OCI-LY3 (cell line): ENCODE data around the gene OARD1.
"Not testable (repeated sequence)": the region's sequence is repeated elsewhere in the genome, so short reads cannot be mapped to it uniquely, and the experiment has no call there.

Source experiments
- H2AFZ ChIP-seq: fragments of 200-600, 300-600 bp; shearing (Covaris generic); 2 replicates; pipeline ENCODE4 v1.6.0; 2014; ENCODE audit warnings: antibody characterized with exemption, low read depth, low read length
- H3K27ac ChIP-seq: fragments of 200-600, 300-600 bp; sonication (generic); 2 replicates; pipeline ENCODE4 v1.5.1; 2014; ENCODE audit warnings: mild to moderate bottlenecking, low read length, moderate library complexity, mixed read lengths
- H3K27me3 ChIP-seq: fragments of 200-600, 300-600 bp; sonication (generic); 2 replicates; pipeline ENCODE4 v1.6.1; 2014; ENCODE audit warnings: low read depth, low read length, mixed read lengths
- H3K36me3 ChIP-seq: fragments of 200-600, 300-600 bp; sonication (generic); replicated peaks from 2 replicates; pipeline ENCODE3; 2014; ENCODE audit warnings: low read depth, low read length, mixed read lengths
- H3K4me1 ChIP-seq: fragments of 300-600, 200-600 bp; sonication (generic); 2 replicates; pipeline ENCODE4 v1.6.1; 2014; ENCODE audit warnings: low read length, mixed read lengths
- H3K4me2 ChIP-seq: fragments of 200-600, 300-600 bp; sonication (generic); 2 replicates; pipeline ENCODE4 v1.6.1; 2014; ENCODE audit warnings: low read length, mixed read lengths
- H3K4me3 ChIP-seq: fragments of 300-600, 200-600 bp; sonication (generic); 2 replicates; pipeline ENCODE4 v1.5.1; 2014; ENCODE audit warnings: antibody characterized with exemption, mild to moderate bottlenecking, low read length, moderate library complexity
- H3K79me2 ChIP-seq: fragments of 300-600, 200-600 bp; shearing (Covaris generic); 2 replicates; pipeline ENCODE4 v1.6.1; 2014; ENCODE audit warnings: mild to moderate bottlenecking, low read length, mixed read lengths
- H3K9ac ChIP-seq: fragments of 300-600, 200-600 bp; shearing (Covaris generic); 2 replicates; pipeline ENCODE4 v1.6.0; 2014; ENCODE audit warnings: mild to moderate bottlenecking, low read length, moderate library complexity
- H3K9me3 ChIP-seq: fragments of 200-600, 300-600 bp; shearing (Covaris generic); 2 replicates; pipeline ENCODE4 v1.6.1; 2014; ENCODE audit warnings: low read length, mixed read lengths; ENCODE audit not compliant: insufficient read depth
- H4K20me1 ChIP-seq: fragments of 200-600, 300-600 bp; sonication (generic); 2 replicates; pipeline ENCODE4 v1.6.1; 2016; ENCODE audit warnings: low read length, mixed read lengths; ENCODE audit not compliant: insufficient read depth
- EZH2phosphoT487 ChIP-seq: fragments of 200-600 bp; shearing (Covaris generic); IDR thresholded peaks from 2 replicates; pipeline ENCODE4 v1.6.1; 2018; ENCODE audit warnings: antibody characterized with exemption, mixed run types, low read depth
- TF ChIP-seq, protein P1 (sequence below): fragments of 200-600, 300-600 bp; sonication (generic); IDR thresholded peaks from 2 replicates; pipeline ENCODE4 v1.5.1; 2014; ENCODE audit warnings: antibody characterized with exemption, low read length, low read depth

Gene OARD1, protein sequence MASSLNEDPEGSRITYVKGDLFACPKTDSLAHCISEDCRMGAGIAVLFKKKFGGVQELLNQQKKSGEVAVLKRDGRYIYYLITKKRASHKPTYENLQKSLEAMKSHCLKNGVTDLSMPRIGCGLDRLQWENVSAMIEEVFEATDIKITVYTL

GRCh38 chr6:41071923-41072835 is at the start of gene OARD1:
Gene OARD1 (minus strand): TSS chr6:41072356. CDS start chr6:41071634, 722 bp downstream.
- H3K36me3 ChIP-seq, result peaks cover 20% of the 10 kb centered on the region
- peaks cover 51% of the 10 kb centered on the region for H3K79me2 ChIP-seq
- peak within 1 kb of the TSS; percentile 97 for H3K9ac ChIP-seq
- no peak for TF ChIP-seq EZH2phosphoT487
- TF ChIP-seq, protein P1, sequence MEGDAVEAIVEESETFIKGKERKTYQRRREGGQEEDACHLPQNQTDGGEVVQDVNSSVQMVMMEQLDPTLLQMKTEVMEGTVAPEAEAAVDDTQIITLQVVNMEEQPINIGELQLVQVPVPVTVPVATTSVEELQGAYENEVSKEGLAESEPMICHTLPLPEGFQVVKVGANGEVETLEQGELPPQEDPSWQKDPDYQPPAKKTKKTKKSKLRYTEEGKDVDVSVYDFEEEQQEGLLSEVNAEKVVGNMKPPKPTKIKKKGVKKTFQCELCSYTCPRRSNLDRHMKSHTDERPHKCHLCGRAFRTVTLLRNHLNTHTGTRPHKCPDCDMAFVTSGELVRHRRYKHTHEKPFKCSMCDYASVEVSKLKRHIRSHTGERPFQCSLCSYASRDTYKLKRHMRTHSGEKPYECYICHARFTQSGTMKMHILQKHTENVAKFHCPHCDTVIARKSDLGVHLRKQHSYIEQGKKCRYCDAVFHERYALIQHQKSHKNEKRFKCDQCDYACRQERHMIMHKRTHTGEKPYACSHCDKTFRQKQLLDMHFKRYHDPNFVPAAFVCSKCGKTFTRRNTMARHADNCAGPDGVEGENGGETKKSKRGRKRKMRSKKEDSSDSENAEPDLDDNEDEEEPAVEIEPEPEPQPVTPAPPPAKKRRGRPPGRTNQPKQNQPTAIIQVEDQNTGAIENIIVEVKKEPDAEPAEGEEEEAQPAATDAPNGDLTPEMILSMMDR, result no peak
- no peaks in the 10 kb centered on the region for H3K9me3 ChIP-seq
- H3K27me3 ChIP-seq, result no peaks in the 10 kb centered on the region
- peak within 1 kb of the TSS; percentile 52 for H2AFZ ChIP-seq
- peak within 1 kb of the TSS; percentile 77 for H3K4me3 ChIP-seq
- H4K20me1 ChIP-seq, result peaks cover 32% of the 10 kb centered on the region
- peak within 1 kb of the TSS; percentile 92 for H3K27ac ChIP-seq
- H3K4me2 ChIP-seq, result peak within 1 kb of the TSS; percentile 96
- H3K4me1 ChIP-seq, result peaks cover 31% of the 10 kb centered on the region

DNA sequence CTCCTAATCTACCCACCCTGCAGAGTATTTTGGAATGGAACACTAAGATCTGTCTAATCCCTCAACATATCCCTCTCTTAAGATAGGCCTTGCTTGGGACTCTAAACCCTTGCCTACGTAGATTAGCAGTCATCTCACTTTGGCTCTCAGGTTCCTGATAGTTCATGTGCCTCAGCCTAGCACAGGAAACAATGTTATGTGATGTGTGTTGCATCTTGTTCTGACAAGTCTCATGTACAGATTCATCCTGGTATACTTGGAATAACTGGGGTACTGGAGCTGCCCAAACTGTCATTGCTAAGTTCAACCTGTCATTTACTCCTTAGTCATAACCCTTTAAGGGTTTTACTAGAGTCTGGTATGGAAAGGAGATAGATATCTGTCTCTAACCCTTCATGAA is 47.9 kb upstream of the OARD1 start:
- H3K9ac ChIP-seq, result no peak overlapping the region
- H2AFZ ChIP-seq, result no peak overlapping the region
- H3K36me3 ChIP-seq, result no peaks in the 10 kb centered on the region
- no peaks in the 10 kb centered on the region for H3K4me1 ChIP-seq
- no peaks in the 10 kb centered on the region for H3K27me3 ChIP-seq
- no peak overlapping the region for H3K4me2 ChIP-seq
- H3K9me3 ChIP-seq, result no peaks in the 10 kb centered on the region
- TF ChIP-seq, protein P1, result no peak
- TF ChIP-seq EZH2phosphoT487, result no peak
- no peaks in the 10 kb centered on the region for H4K20me1 ChIP-seq
- no peaks in the 10 kb centered on the region for H3K79me2 ChIP-seq
- H3K27ac ChIP-seq, result no peak overlapping the region
- H3K4me3 ChIP-seq, result no peak overlapping the region

- H4K20me1 ChIP-seq, result no peaks in the 10 kb centered on the region
- no peak overlapping the region for H3K4me3 ChIP-seq
- no peaks in the 10 kb centered on the region for H3K27me3 ChIP-seq
- H3K4me1 ChIP-seq, result no peaks in the 10 kb centered on the region
- no peaks in the 10 kb centered on the region for H3K36me3 ChIP-seq
- TF ChIP-seq, protein P1, result no peak
- no peak for TF ChIP-seq EZH2phosphoT487
- no peak overlapping the region for H2AFZ ChIP-seq
- H3K79me2 ChIP-seq, result no peaks in the 10 kb centered on the region
- H3K27ac ChIP-seq, result no peak overlapping the region
- no peak overlapping the region for H3K9ac ChIP-seq
- no peak overlapping the region for H3K4me2 ChIP-seq
- no peaks in the 10 kb centered on the region for H3K9me3 ChIP-seq
These were observed 47.4 kb upstream of the OARD1 start for GRCh38 chr6:41119508-41119907.

DNA sequence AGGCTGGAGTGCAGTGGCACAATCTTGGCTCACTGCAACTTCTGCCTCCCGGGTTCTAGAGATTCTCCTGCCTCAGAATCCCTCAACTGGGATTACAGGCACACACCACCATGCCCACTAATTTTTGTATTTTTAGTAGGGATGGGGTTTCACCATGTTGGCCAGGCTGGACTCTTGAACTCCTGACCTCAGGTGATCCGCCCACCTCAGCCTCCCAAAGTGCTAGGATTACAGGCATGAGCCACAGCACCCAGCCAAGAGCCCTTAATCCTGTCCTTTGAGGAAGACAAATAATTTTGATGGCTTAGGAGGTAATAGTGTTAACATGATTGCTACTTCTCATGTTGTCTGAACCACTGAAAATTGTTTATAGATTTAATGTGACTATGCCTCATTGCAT is 42.9 kb upstream of the OARD1 start:
- not testable (repeated sequence) for H3K27ac ChIP-seq, H3K27me3 ChIP-seq, H3K9me3 ChIP-seq, H3K4me1 ChIP-seq, H2AFZ ChIP-seq, H3K9ac ChIP-seq, H3K79me2 ChIP-seq, H3K4me2 ChIP-seq, H3K4me3 ChIP-seq, H4K20me1 ChIP-seq, H3K36me3 ChIP-seq
